GM12878 (cell line): ENCODE results near the gene NAPEPLD. TPM values are rescaled to one million over a fixed set of nuclear protein-coding genes. Genes with fewer than 3 reads are reported as not detected.

ENCODE experiments used
- ATAC-seq: fragments of 200-7000 bp; cut with Tn5 transposase; 3 replicates; pipeline ENCODE4 v1.9.1; 2020; ENCODE audit warnings: mild to moderate bottlenecking, moderate library complexity
- BruUV-seq: library from RNA; stranded (reverse); fragments of 400-500 nt; replicated peaks from 2 replicates; lab custom pipeline; 2021; lab: Mats Ljungman, UMichigan
- CTCF ChIA-PET: fragments of 300-600 bp; sonication (Branson Sonifier 250); formaldehyde crosslinking; extraction: SDS; loops from one replicate; lab custom pipeline; 2021; ENCODE audit warnings: inconsistent platforms; lab: Yijun Ruan, JAX
- POLR2A ChIA-PET: fragments of 350-600 bp; formaldehyde crosslinking; extraction: SDS; loops from one replicate; lab custom pipeline; 2021; ENCODE audit warnings: inconsistent platforms; lab: Charles Lee
- RAD21 ChIA-PET: fragments of 300-600 bp; sonication (Branson Sonifier 250); formaldehyde crosslinking; loops from one replicate; lab custom pipeline; 2023; ENCODE audit warnings: antibody characterized with exemption; ENCODE audit not compliant: unreplicated experiment; lab: Charles Lee
- SMC1A ChIA-PET: fragments of 300-600 bp; sonication (Branson Sonifier 250); formaldehyde crosslinking; loops from one replicate; lab custom pipeline; 2023; ENCODE audit not compliant: unreplicated experiment, uncharacterized antibody; lab: Charles Lee
- DNase-seq: peaks from one replicate; pipeline ENCODE4 v3.0.0-alpha.2; 2011; ENCODE audit warnings: low read depth, low spot score
- FAIRE-seq: peaks from 3 replicates; lab custom pipeline; 2011; peaks lifted over from hg19 to GRCh38; lab: Jason Lieb, UNC
- H2AFZ ChIP-seq: 2 replicates; pipeline ENCODE4 v1.6.0; 2011; ENCODE audit warnings: low read depth, low read length, control low read depth; ENCODE audit not compliant: control insufficient read depth
- H3K27ac ChIP-seq: 2 replicates; pipeline ENCODE4 v1.5.1; 2011; ENCODE audit warnings: control low read depth; ENCODE audit not compliant: control insufficient read depth, insufficient read depth
- H3K27me3 ChIP-seq, 2 experiments: replicated peaks in 1 of 2; 2 replicates each; pipeline versions ENCODE4 v1.6.0 to v1.6.1; 2011; ENCODE audit warnings: low read length in 1 of 2; ENCODE audit not compliant: control insufficient read depth in 2 of 2, insufficient read depth in 2 of 2
- H3K36me3 ChIP-seq, 2 experiments: 2 replicates each; pipeline ENCODE4 v1.5.1; 2011; ENCODE audit warnings: low read length in 1 of 2; ENCODE audit not compliant: control insufficient read depth in 2 of 2, insufficient read depth in 2 of 2
- H3K4me1 ChIP-seq: 2 replicates; pipeline ENCODE4 v1.6.1; 2011; ENCODE audit warnings: mild to moderate bottlenecking, low read length, moderate library complexity, mixed read lengths; ENCODE audit not compliant: control insufficient read depth, insufficient read depth
- H3K4me2 ChIP-seq: 2 replicates; pipeline ENCODE4 v1.6.0; 2011; ENCODE audit warnings: control low read depth; ENCODE audit not compliant: control insufficient read depth, insufficient read depth
- H3K4me3 ChIP-seq: fragments of 200-600 bp; sonication (generic); 2 replicates; pipeline ENCODE4 v1.5.1; 2016
- H3K79me2 ChIP-seq: 2 replicates; pipeline ENCODE4 v1.6.0; 2011; ENCODE audit warnings: low read length; ENCODE audit not compliant: control insufficient read depth, insufficient read depth
- H3K9ac ChIP-seq: 2 replicates; pipeline ENCODE4 v1.8.0; 2011; ENCODE audit warnings: low read length, control low read depth, mixed read lengths; ENCODE audit not compliant: control insufficient read depth, insufficient read depth
- H3K9me3 ChIP-seq: replicated peaks from 3 replicates; pipeline ENCODE4 v1.5.1; 2011; ENCODE audit warnings: mild to moderate bottlenecking, low read length; ENCODE audit not compliant: control insufficient read depth, insufficient read depth
- H4K20me1 ChIP-seq: 2 replicates; pipeline ENCODE4 v1.6.0; 2011; ENCODE audit not compliant: control insufficient read depth, insufficient read depth
- BRCA1 ChIP-seq: IDR thresholded peaks from 2 replicates; pipeline ENCODE4 v1.6.1; 2011; ENCODE audit warnings: low read depth, low read length, improper control_type of control experiment
- CREB1 ChIP-seq: IDR thresholded peaks from 2 replicates; pipeline ENCODE4 v1.6.1; 2012; ENCODE audit warnings: low read depth, mild to moderate bottlenecking, inconsistent platforms
- EGR1 ChIP-seq, 2 experiments: IDR thresholded peaks; 1 replicate in 1 of 2; 2 replicates in 1 of 2; pipeline ENCODE4 v1.6.1; 2011 to 2012; ENCODE audit warnings: low read depth in 2 of 2, low read length in 2 of 2, borderline replicate concordance in 1 of 2, mild to moderate bottlenecking in 1 of 2, moderate library complexity in 1 of 2
- ZNF687 ChIP-seq: fragments of 450-650 bp; IDR thresholded peaks from 2 replicates; pipeline ENCODE4 v1.6.1; 2017; ENCODE audit warnings: mild to moderate bottlenecking, moderate library complexity
- in situ Hi-C: fragments of 300-500 bp; cut with MboI; formaldehyde crosslinking; loops from 9 replicates; pipeline ENCODE4 v1.14.3; 2018; ENCODE audit warnings: mixed read lengths
- intact Hi-C: fragments of 100-400 bp; cut with micrococcal nuclease; formaldehyde crosslinking; loops from one replicate; pipeline ENCODE4 v1.14.2; 2022; ENCODE audit not compliant: unreplicated experiment
- polyA plus RNA-seq, 11 experiments: library from polyadenylated mRNA; depleted of rRNA in 4 of 11; unstranded in 6 of 11; stranded (reverse) in 5 of 11; fragments of >200 nt; fragmentation: Nextera tagmentation in 4 of 11; fragmentation: Illumina TruSeq in 1 of 11; extraction: Ambion mirVana in 4 of 11; extraction: Trizol in 1 of 11; gene quantifications; 1 replicate in 1 of 11; 2 replicates in 10 of 11; pipeline versions ENCODE4 v1.2.1 to v1.2.3, GENCODE V29; 2011 to 2016; ENCODE audit warnings: inconsistent platforms in 2 of 11, missing spikeins in 2 of 11, low read depth in 1 of 11
- total RNA-seq, 4 experiments: library from RNA; depleted of rRNA in 3 of 4; stranded (reverse); fragments of >200 nt in 3 of 4; fragmentation: Illumina TruSeq in 1 of 4; extraction: Trizol in 1 of 4; gene quantifications; 2 replicates each; pipeline versions ENCODE4 v1.2.1 to v1.2.3, GENCODE V29; 2013 to 2021
- TF ChIP-seq, protein P1 (sequence below): fragments of 450-650 bp; IDR thresholded peaks from 2 replicates; pipeline ENCODE4 v1.6.1; 2018; ENCODE audit warnings: mild to moderate bottlenecking, low read depth, moderate library complexity; ENCODE audit not compliant: partially characterized antibody
- TF ChIP-seq, protein P2 (sequence below): fragments of 450-650 bp; conservative IDR thresholded peaks from 2 replicates; pipeline ENCODE4 v1.6.1; 2017; ENCODE audit warnings: mild to moderate bottlenecking, moderate library complexity

NAPEPLD gene
- total and polyA plus RNA-seq, 10 of the 15 experiments (the other 5 are each of a cell fraction or from before 2014, with no cell fraction given), result 6.0 to 16.2 (median 8.6) TPM

- RAD21 ChIA-PET, result interaction anchor here (0.5 kb wide), 2 partner anchors 157 to 515 kb away, joined by 3 read pairs; no protein-coding TSS in a partner anchor
- no peaks in the 10 kb centered on the region for H3K36me3 ChIP-seq
- H3K79me2 ChIP-seq, result peaks cover 36% of the 10 kb centered on the region
- ATAC-seq, result peak; percentile 12
- peaks cover 3% of the 10 kb centered on the region; the same call in 1 of the 2 replicates for H3K4me1 ChIP-seq
- no TSS peak for BruUV-seq
- TF ChIP-seq, protein P1, sequence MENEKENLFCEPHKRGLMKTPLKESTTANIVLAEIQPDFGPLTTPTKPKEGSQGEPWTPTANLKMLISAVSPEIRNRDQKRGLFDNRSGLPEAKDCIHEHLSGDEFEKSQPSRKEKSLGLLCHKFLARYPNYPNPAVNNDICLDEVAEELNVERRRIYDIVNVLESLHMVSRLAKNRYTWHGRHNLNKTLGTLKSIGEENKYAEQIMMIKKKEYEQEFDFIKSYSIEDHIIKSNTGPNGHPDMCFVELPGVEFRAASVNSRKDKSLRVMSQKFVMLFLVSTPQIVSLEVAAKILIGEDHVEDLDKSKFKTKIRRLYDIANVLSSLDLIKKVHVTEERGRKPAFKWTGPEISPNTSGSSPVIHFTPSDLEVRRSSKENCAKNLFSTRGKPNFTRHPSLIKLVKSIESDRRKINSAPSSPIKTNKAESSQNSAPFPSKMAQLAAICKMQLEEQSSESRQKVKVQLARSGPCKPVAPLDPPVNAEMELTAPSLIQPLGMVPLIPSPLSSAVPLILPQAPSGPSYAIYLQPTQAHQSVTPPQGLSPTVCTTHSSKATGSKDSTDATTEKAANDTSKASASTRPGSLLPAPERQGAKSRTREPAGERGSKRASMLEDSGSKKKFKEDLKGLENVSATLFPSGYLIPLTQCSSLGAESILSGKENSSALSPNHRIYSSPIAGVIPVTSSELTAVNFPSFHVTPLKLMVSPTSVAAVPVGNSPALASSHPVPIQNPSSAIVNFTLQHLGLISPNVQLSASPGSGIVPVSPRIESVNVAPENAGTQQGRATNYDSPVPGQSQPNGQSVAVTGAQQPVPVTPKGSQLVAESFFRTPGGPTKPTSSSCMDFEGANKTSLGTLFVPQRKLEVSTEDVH, result no peak
- TF ChIP-seq CREB1 (no peak), EGR1 (IDR thresholded peaks at IDR 0.05; ENCODE audit: borderline replicate concordance in 1 of 2, low read depth in 2 of 2, low read length in 2 of 2) (no peak), BRCA1 (no peak), ZNF687 (no peak)
- TF ChIP-seq, protein P2, sequence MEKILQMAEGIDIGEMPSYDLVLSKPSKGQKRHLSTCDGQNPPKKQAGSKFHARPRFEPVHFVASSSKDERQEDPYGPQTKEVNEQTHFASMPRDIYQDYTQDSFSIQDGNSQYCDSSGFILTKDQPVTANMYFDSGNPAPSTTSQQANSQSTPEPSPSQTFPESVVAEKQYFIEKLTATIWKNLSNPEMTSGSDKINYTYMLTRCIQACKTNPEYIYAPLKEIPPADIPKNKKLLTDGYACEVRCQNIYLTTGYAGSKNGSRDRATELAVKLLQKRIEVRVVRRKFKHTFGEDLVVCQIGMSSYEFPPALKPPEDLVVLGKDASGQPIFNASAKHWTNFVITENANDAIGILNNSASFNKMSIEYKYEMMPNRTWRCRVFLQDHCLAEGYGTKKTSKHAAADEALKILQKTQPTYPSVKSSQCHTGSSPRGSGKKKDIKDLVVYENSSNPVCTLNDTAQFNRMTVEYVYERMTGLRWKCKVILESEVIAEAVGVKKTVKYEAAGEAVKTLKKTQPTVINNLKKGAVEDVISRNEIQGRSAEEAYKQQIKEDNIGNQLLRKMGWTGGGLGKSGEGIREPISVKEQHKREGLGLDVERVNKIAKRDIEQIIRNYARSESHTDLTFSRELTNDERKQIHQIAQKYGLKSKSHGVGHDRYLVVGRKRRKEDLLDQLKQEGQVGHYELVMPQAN, result no peak
- TF ChIP-seq, all 136 proteins: peak for 0
- FAIRE-seq (no peak), DNase-seq (no peak)
- Histone ChIP-seq H3K9me3 (no peaks in the 10 kb centered on the region), H3K9ac (peak overlapping the region; percentile 97), H3K4me2 (peak overlapping the region; percentile 98), H4K20me1 (no peaks in the 10 kb centered on the region), H3K27me3 (no peaks in the 10 kb centered on the region), H3K27ac (peak overlapping the region; percentile 98), H2AFZ (peak overlapping the region; percentile 97), H3K4me3 (peak overlapping the region; percentile 73)
- ChIA-PET CTCF (interaction anchor here (0.6 kb wide), 1 partner anchor 256 kb away, joined by 3 read pairs; no protein-coding TSS in a partner anchor), SMC1A (interaction anchor here (1.3 kb wide), 1 partner anchor 9 kb away, joined by 3 read pairs; no protein-coding TSS in a partner anchor), POLR2A (interaction anchor here (0.6 to 3.2 kb wide), 5 partner anchors 19 to 814 kb away, joined by 4 to 17 read pairs (median 5); partner anchors contain the start of genes ARMC10 and FBXL13)
- in situ Hi-C loops, result no loop called here
- intact Hi-C loops, result no loop called here
Observed at GRCh38 chr7:103150192-103150591, 1.3 kb upstream of the NAPEPLD start.
